Anterior cingulate cortex (tissue), 58 donors: ENCODE results near the gene OSBP2.
"Not testable (repeated sequence)": the region's sequence is repeated elsewhere in the genome, so short reads cannot be mapped to it uniquely, and the experiment has no call there.

Experiments used
- DNase-seq, 58 donors: peaks; one replicate each; lab custom pipeline; 2025; lab: John Stamatoyannopoulos, UW

OSBP2 gene

DNA sequence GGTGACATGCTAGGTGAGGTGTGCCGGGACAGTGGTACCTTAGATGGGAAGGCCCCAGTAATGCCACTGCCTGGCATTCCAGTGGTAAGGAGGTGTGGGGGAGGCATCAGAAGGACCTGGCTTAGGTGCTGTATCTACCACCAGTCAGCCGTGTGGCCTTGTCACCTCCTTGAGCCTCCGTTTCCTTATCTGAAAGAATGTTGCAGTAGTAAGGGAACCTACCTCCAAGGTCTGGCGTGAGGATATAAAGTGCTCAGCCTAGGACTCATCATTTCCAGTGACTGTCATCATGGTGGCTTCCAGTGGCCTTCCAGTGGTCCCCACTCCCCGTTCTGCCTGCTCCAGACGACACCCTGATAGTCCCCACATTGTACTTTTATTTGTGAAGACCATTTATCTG is 20.2 kb upstream of the OSBP2 start:
- no peak for DNase-seq

- no peak for DNase-seq
Observed at GRCh38 chr22:30675436-30675835, 19.2 kb upstream of the OSBP2 start.

DNA sequence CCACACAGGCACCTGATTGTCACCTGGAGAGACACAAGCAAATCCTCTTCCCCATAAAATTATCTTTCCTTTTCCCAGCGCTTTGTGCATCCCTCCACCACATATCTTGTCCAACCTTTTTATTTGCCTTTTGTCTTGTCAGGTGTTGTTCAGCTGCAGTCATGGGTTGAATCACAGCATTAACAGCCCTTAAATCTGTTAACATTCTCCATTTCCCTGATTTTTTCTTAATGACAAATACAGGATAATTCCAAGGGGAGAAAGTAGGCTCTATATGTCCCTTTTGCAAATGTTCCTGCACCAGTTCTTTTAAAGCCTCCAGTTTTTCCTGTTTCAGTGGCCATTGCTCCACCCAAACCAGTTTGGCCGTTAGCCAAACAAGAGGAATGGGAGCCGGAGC is 18.1 kb upstream of the OSBP2 start:
- DNase-seq = not testable (repeated sequence)

DNA sequence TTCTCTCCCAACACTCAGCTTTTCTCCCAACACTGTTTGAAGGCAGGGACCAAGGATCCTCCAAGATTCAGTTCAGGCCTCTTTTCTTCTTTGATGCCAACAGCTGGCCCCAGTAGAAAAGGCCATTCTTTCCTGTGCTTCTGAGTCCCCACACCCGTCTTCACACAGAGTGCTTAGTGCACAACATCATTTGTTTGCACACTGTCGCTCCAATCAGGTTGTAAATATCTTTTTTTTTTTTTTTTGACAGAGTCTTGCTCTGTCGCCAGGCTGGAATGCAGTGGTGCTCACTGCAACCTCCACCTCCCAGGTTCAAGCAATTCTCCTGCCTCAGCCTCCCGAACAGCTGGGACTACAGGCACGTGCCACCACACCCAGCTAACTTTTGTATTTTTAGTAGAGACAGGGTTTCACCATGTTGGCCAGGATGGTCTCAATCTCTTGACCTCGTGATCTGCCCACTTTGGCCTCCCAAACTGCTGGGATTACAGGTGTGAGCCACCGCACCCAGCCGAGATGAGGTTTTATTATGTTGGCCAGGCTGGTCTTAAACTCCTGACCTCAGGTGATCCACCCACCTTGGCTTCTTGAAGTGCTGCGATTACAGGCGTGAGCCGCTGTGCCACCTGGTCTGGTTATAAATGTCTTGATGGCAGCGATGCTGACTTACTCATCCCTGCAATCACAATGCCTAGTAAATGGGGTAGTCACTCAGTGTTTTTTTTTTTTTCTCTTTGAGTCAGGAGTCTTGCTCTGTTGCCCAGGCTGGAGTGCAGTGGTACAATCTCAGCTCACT is 14.6 kb upstream of the OSBP2 start:
- not testable (repeated sequence) for DNase-seq

GRCh38 chr22:30680991-30681770 is 13.5 kb upstream of the OSBP2 start:
- peak in 25 of 58 donors; percentile 9 to 61 (median 21) for DNase-seq

- no peak for DNase-seq
Observed at GRCh38 chr22:30681831-30682230, 12.8 kb upstream of the OSBP2 start.

- DNase-seq = no peak
Observed at GRCh38 chr22:30685178-30685577, 9.5 kb upstream of the OSBP2 start.

- DNase-seq = no peak
Observed at GRCh38 chr22:30687358-30687757, 7.3 kb upstream of the OSBP2 start.

DNA sequence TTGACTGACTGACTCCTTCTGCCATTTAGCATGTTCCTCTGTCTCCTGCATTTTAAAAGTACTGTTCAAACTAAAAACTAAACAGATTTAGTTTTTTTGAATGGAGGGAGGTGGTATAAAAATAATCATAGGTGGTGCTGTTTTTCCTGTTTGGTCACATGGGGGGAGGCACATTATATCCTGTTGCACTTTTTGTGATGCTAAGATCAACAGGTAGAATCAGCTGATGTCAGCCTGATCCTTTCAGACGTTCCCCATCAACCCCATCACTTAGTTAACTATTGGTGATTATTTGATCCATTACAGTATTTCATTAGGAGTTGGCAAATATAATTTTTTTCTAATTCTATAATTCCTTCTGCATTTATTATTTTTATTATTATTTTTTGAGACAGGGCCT is 5.1 kb upstream of the OSBP2 start:
- DNase-seq = no peak

GRCh38 chr22:30691204-30691603 is 3.5 kb upstream of the OSBP2 start:
- DNase-seq = no peak

DNA sequence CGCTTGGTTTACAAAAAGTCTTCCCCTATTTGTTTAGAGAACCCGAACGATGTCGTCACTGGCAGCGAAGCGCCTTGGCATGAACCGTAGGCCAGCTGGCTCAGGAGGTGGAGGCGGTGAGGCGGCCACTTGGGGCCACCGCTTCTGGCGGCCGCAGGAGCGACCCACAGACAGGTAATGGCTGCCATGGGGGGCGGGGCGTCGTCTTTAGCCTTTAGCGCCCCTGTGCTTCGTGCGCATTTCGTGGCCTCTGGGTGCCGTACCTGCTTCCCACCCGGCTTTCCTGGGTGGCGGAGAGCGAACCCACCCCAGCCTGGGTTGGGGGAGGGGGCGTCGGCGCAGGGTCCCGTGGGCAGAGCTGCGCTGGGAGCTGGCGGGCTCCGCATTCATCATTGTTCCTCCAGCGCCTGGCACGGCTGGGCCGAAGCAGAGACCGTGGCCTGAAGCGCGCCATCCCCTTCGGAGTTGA is 469 bp upstream of the OSBP2 start:
- peak in 50 of 58 donors; percentile 24 to 72 (median 51) for DNase-seq

DNA sequence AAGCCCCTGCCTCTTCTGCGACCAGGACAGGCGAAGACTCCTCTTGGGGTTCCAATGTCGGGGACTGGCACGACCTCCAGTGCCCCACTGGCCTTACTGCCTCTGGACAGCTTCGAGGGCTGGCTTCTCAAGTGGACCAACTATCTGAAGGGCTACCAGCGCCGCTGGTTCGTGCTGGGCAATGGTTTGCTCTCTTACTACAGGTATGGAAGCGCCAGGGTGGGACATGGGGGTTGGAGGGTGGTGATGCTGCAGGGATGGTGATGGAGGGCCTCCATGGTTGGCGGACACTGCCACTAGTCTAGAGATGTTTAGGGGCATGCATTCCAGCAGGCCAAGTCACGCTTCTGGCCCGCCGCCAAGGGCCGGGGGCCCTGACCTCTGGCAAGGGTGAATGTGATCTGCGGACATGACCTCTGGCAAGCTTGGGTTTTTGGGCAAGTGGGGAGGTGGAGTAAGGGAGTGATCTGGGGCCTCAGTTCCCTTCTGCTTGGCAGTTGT is 727 bp downstream of the OSBP2 start:
- DNase-seq = peak in 24 of 58 donors; percentile 21 to 64 (median 52)

- DNase-seq = peak in 5 of 58 donors; percentile 23 to 64 (median 41)
Observed at GRCh38 chr22:30695871-30696655, 1.4 kb downstream of the OSBP2 start.

GRCh38 chr22:30697975-30698374 is 3.3 kb downstream of the OSBP2 start:
- DNase-seq = no peak

DNA sequence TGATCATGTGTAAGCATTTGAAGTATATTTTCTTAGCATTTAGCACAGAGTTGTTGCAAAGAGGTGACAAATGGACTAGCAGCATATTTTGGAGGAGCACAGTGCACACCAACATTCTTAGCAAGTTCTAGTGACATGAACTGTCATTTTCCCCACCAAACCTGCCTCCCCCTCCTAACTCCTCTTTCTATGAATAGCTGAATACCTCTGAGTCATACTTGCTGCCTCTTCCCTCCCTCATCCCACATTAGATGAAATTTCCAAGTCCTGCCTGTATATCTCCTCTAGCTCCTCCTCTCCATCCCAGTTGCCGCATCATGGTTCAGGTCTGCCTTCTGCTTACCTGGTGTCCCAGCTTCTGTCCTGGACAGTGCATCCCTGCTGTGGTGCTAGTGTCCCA is 7.2 kb downstream of the OSBP2 start:
- peak in 5 of 58 donors; percentile 9 to 55 (median 12) for DNase-seq

DNA sequence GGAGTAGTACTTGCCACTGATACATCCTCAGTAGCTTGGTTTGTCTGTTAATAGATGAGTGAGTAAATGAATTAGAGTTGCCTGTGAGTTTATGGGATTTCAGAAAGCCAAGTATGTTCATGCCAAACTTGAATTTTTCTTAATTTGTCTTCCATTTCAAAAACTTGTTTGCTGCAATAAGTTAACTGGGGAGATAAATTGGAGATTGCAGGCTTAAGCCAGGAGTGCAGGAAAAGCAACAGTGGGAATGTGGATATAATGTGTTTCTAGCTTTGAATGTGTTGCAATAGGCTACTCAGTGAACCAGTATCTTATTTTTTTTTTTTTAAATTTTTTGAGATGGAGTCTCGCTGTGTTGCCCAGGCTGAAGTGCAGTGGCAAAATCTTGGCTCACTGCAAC is 8.2 kb downstream of the OSBP2 start:
- no peak for DNase-seq

- DNase-seq = no peak
Observed at GRCh38 chr22:30704978-30705377, 10.3 kb downstream of the OSBP2 start.

- DNase-seq = peak in 28 of 58 donors; percentile 7 to 76 (median 33)
Observed at GRCh38 chr22:30705710-30706651, 11.3 kb downstream of the OSBP2 start.

- not testable (repeated sequence) for DNase-seq
Observed at GRCh38 chr22:30709980-30710379, 15.3 kb downstream of the OSBP2 start.
